ENCODE results near the gene LPXN. TPM values are rescaled to one million over a fixed set of nuclear protein-coding genes. Genes with fewer than 3 reads are reported as not detected.
A peak's percentile ranks its signal among the peaks of the same experiment; 100 is the strongest.

Gene LPXN
- total and polyA plus RNA-seq, 10 of the 15 experiments (the other 5 are each of a cell fraction or from before 2014, with no cell fraction given), result 131 to 349 (median 201) TPM

DNA sequence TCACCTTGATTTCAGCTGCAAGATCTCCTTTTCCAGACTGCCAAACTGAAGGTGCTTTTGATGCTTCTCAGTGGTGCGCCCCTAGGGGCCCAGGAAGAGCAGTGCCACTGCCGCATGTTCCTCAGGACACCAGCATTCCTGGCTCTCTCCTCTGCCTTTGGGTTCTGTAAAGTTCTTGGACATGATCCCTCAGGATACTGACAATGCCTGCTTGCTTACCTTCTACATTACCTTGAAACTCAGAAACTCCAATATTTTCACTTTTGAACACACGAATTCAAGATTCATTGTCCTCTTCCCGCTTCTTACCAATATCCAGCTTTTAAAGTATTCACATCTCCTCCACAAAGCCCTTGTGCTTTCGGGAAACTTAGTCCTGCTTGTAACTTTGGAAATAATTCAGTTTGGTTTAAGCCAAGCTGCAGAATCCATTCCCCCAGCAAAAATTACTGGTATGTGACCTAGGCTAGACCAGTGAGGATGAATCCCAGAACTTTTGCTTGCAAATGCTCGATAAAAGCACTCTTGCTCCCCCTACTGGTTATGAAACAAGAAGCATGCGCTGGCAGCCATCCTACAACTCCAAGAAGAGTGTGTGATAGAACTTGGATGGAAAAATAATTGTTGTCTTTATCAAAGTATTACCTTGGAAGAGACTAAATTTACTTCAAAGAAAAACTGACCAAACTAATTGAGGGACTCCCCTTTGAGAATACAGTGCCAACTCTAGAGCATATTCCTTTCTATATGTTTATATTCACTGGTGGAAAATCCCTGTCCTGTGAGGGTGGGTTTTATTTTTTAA lies 51.2 kb downstream of the LPXN start (continued):
- TF ChIP-seq, protein P1, sequence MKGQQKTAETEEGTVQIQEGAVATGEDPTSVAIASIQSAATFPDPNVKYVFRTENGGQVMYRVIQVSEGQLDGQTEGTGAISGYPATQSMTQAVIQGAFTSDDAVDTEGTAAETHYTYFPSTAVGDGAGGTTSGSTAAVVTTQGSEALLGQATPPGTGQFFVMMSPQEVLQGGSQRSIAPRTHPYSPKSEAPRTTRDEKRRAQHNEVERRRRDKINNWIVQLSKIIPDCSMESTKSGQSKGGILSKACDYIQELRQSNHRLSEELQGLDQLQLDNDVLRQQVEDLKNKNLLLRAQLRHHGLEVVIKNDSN (IDR thresholded peaks at IDR 0.05; ENCODE audit: borderline replicate concordance, extremely low read length, insufficient read depth, low read depth, low read length), result no peak

DNA sequence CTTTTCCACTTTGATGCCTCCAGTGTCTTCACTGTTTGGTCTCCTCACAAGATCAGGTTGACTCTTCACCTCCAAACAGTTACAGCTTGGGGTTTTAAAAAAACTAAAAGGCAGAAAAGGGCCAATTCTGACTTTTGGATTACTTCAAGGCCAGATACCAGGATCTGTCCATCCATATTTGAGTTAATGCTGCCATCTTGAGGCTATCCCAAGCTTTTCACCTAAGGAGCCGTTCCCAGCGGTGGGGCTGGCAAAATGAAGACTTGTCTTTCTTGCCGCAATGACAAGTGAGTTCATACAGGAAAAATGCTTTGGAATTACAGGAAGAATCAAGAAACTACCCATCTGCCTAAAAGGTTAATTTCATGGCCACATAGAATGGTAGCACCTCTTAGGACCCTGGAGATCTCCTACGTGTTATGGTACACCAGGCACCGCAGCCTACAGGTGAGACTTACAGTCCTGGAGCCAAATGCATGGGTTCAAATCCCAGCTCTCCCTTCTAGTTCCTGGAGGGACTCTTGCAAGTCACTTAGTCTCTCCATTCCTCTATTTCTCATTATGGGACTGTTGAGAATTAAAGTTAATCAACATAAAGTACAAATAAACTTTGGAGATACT lies 61.8 kb downstream of the LPXN start:
- no peaks in the 10 kb centered on the region for H4K20me1 ChIP-seq (ENCODE audit: control insufficient read depth, insufficient read depth)
- WGBS (ENCODE audit: insufficient coverage, insufficient replicate concordance, low lambda C conversion rate, missing lambda C conversion rate), result 81% methylated on average over 5 of the region's 5 CpGs
- ChIA-PET RAD21 (ENCODE audit: unreplicated experiment) (interaction anchor here (1.2 to 3.5 kb wide), 6 partner anchors 10 to 713 kb away, joined by 4 to 27 read pairs (median 8); no protein-coding TSS in a partner anchor), CTCF (interaction anchor here (0.6 to 11.7 kb wide), 15 partner anchors 10 to 851 kb away, joined by 3 to 88 read pairs (median 4); no protein-coding TSS in a partner anchor), POLR2A (interaction anchor here (0.6 kb wide), 1 partner anchor 628 kb away, joined by 3 read pairs; no protein-coding TSS in a partner anchor), SMC1A (ENCODE audit: uncharacterized antibody, unreplicated experiment) (interaction anchor here (1.0 to 6.3 kb wide), 12 partner anchors 10 to 873 kb away, joined by 3 to 37 read pairs (median 7); partner anchors contain the start of gene BTBD18)
- ATAC-seq (peak; percentile 84), FAIRE-seq (peak; percentile 78), DNase-seq (ENCODE audit: low read depth, low spot score) (no peak)
- H3K36me3 ChIP-seq (ENCODE audit: control insufficient read depth in 2 of 2, insufficient read depth in 2 of 2, low read length in 1 of 2), result no peaks in the 10 kb centered on the region
- H3K4me3 ChIP-seq, result no peak overlapping the region
- no peak overlapping the region for H3K9ac ChIP-seq (ENCODE audit: control insufficient read depth, insufficient read depth, low read length)
- no peaks in the 10 kb centered on the region for H3K79me2 ChIP-seq (ENCODE audit: control insufficient read depth, insufficient read depth, low read length)
- BruUV-seq (replicated peaks), result no TSS peak
- H2AFZ ChIP-seq (ENCODE audit: control insufficient read depth, low read depth, low read length), result no peak overlapping the region
- H3K27me3 ChIP-seq (replicated peaks in 1 of 2; ENCODE audit: control insufficient read depth in 2 of 2, insufficient read depth in 2 of 2, low read length in 1 of 2), result no peaks in the 10 kb centered on the region
- no peak overlapping the region for H3K27ac ChIP-seq (ENCODE audit: control insufficient read depth, insufficient read depth)
- TF ChIP-seq, protein P2, sequence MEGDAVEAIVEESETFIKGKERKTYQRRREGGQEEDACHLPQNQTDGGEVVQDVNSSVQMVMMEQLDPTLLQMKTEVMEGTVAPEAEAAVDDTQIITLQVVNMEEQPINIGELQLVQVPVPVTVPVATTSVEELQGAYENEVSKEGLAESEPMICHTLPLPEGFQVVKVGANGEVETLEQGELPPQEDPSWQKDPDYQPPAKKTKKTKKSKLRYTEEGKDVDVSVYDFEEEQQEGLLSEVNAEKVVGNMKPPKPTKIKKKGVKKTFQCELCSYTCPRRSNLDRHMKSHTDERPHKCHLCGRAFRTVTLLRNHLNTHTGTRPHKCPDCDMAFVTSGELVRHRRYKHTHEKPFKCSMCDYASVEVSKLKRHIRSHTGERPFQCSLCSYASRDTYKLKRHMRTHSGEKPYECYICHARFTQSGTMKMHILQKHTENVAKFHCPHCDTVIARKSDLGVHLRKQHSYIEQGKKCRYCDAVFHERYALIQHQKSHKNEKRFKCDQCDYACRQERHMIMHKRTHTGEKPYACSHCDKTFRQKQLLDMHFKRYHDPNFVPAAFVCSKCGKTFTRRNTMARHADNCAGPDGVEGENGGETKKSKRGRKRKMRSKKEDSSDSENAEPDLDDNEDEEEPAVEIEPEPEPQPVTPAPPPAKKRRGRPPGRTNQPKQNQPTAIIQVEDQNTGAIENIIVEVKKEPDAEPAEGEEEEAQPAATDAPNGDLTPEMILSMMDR (IDR thresholded peaks at IDR 0.05 in 2 of 3, conservative IDR thresholded peaks at IDR 0.05 in 1 of 3; ENCODE audit: control insufficient read depth in 2 of 3, extremely low read depth in 1 of 3, insufficient read depth in 1 of 3, low read depth in 3 of 3, low read length in 3 of 3), result peak; percentile 46 to 68 (median 62); a peak in 5 of 6 replicates
- TF ChIP-seq CHD4 (IDR thresholded peaks at IDR 0.05) (no peak), CBX3 (IDR thresholded peaks at IDR 0.05; ENCODE audit: borderline replicate concordance, low read depth) (no peak), IKZF1 (conservative IDR thresholded peaks at IDR 0.05) (peak; percentile 25; the same call in 1 of the 2 replicates), SMC3 (IDR thresholded peaks at IDR 0.05; ENCODE audit: borderline replicate concordance, low read length) (peak; percentile 72), RAD21 (IDR thresholded peaks at IDR 0.05; ENCODE audit: insufficient read depth, low read depth, low read length) (peak; percentile 89)
- TF ChIP-seq, protein P3, sequence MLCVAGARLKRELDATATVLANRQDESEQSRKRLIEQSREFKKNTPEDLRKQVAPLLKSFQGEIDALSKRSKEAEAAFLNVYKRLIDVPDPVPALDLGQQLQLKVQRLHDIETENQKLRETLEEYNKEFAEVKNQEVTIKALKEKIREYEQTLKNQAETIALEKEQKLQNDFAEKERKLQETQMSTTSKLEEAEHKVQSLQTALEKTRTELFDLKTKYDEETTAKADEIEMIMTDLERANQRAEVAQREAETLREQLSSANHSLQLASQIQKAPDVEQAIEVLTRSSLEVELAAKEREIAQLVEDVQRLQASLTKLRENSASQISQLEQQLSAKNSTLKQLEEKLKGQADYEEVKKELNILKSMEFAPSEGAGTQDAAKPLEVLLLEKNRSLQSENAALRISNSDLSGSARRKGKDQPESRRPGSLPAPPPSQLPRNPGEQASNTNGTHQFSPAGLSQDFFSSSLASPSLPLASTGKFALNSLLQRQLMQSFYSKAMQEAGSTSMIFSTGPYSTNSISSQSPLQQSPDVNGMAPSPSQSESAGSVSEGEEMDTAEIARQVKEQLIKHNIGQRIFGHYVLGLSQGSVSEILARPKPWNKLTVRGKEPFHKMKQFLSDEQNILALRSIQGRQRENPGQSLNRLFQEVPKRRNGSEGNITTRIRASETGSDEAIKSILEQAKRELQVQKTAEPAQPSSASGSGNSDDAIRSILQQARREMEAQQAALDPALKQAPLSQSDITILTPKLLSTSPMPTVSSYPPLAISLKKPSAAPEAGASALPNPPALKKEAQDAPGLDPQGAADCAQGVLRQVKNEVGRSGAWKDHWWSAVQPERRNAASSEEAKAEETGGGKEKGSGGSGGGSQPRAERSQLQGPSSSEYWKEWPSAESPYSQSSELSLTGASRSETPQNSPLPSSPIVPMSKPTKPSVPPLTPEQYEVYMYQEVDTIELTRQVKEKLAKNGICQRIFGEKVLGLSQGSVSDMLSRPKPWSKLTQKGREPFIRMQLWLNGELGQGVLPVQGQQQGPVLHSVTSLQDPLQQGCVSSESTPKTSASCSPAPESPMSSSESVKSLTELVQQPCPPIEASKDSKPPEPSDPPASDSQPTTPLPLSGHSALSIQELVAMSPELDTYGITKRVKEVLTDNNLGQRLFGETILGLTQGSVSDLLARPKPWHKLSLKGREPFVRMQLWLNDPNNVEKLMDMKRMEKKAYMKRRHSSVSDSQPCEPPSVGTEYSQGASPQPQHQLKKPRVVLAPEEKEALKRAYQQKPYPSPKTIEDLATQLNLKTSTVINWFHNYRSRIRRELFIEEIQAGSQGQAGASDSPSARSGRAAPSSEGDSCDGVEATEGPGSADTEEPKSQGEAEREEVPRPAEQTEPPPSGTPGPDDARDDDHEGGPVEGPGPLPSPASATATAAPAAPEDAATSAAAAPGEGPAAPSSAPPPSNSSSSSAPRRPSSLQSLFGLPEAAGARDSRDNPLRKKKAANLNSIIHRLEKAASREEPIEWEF (IDR thresholded peaks at IDR 0.05; ENCODE audit: insufficient replicate concordance, low read depth, low read length), result no peak
- H3K9me3 ChIP-seq (replicated peaks; ENCODE audit: control insufficient read depth, insufficient read depth, low read length), result no peaks in the 10 kb centered on the region; the same call in 2 of the 3 replicates
- H3K4me2 ChIP-seq (ENCODE audit: control insufficient read depth, insufficient read depth), result no peak overlapping the region
- H3K4me1 ChIP-seq (ENCODE audit: control insufficient read depth, insufficient read depth, low read length), result no peaks in the 10 kb centered on the region
- intact Hi-C loops (cut with micrococcal nuclease; ENCODE audit: unreplicated experiment) (loop anchor here (5.0 kb wide), 2 partner anchors 697 to 712 kb away; no protein-coding TSS in a partner anchor), in situ Hi-C loops (cut with MboI) (loop anchor here (25.0 kb wide), 2 partner anchors 702 to 1177 kb away; partner anchors contain the start of genes P2RX3 and SSRP1)

Data from GM12878 (cell line).